Measurements from ENCODE around the gene AGBL1.

AGBL1 gene

GRCh38 chr15:86903642-86904421 is 824.2 kb downstream of the AGBL1 start:
- no peak for DNase-seq

GRCh38 chr15:86905625-86906256 is 826.1 kb downstream of the AGBL1 start:
- DNase-seq, result no peak

- no peak for DNase-seq
Measured at GRCh38 chr15:86906376-86906775, 826.7 kb downstream of the AGBL1 start.

- no peak for DNase-seq
Measured at GRCh38 chr15:86911022-86911421, 831.4 kb downstream of the AGBL1 start.

- no peak for DNase-seq
Measured at GRCh38 chr15:86912661-86913060, 833.0 kb downstream of the AGBL1 start.

- no peak for DNase-seq
Measured at GRCh38 chr15:86915811-86916331, 836.2 kb downstream of the AGBL1 start.

- DNase-seq, result no peak
Measured at GRCh38 chr15:86916671-86917360, 837.1 kb downstream of the AGBL1 start.

GRCh38 chr15:86917361-86917671 is 837.6 kb downstream of the AGBL1 start:
- DNase-seq, result no peak

- no peak for DNase-seq
Measured at GRCh38 chr15:86919581-86919980, 839.9 kb downstream of the AGBL1 start.

- no peak for DNase-seq
Measured at GRCh38 chr15:86929461-86929860, 849.8 kb downstream of the AGBL1 start.

GRCh38 chr15:86932456-86932855 is 852.8 kb downstream of the AGBL1 start:
- no peak for DNase-seq

- no peak for DNase-seq
Measured at GRCh38 chr15:86935841-86936240, 856.2 kb downstream of the AGBL1 start.

GRCh38 chr15:86942285-86942684 is 862.6 kb downstream of the AGBL1 start:
- DNase-seq, result no peak

GRCh38 chr15:86948719-86949118 is 869.0 kb downstream of the AGBL1 start:
- no peak for DNase-seq

- DNase-seq, result no peak
Measured at GRCh38 chr15:86959254-86959653, 879.6 kb downstream of the AGBL1 start.

GRCh38 chr15:86961669-86962068 is 882.0 kb downstream of the AGBL1 start:
- no peak for DNase-seq

- no peak for DNase-seq
Measured at GRCh38 chr15:86964271-86964670, 884.6 kb downstream of the AGBL1 start.

GRCh38 chr15:86968244-86968643 is 888.6 kb downstream of the AGBL1 start:
- no peak for DNase-seq

- DNase-seq, result no peak
Measured at GRCh38 chr15:86969364-86969763, 889.7 kb downstream of the AGBL1 start.

- DNase-seq, result no peak
Measured at GRCh38 chr15:86973284-86973844, 893.7 kb downstream of the AGBL1 start.

- no peak for DNase-seq
Measured at GRCh38 chr15:86988033-86988432, 908.4 kb downstream of the AGBL1 start.

- DNase-seq, result no peak
Measured at GRCh38 chr15:87021751-87022150, 942.1 kb downstream of the AGBL1 start.

- no peak for DNase-seq
Measured at GRCh38 chr15:87031540-87032230, 952.0 kb downstream of the AGBL1 start.
